IPS-NIHi7 (cell line): Measurements from ENCODE around the gene DCC.

Experiments
- DNase-seq: peaks from one replicate; pipeline ENCODE4 v3.0.0; 2012; ENCODE audit warnings: mixed read lengths; ENCODE audit errors: extremely low spot score

Gene DCC

DNA sequence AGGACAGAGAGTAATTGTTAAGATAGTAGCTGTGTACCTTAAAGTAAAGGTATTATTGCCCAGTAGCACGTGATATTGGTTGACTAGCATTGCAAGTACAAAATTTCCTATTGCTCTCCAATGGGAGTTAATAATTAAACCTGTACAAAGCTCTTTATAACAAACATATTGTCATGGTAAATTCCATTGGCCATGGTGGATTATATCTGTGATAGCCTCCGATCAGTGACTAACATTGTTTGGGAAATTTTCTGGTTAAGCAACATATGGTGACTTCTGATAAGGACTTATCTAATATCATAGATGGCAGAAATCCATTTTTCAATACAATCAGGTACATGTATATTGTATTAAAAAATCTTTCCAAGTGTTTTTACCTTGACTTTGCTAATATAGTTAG is 360.8 kb downstream of the DCC start:
- DNase-seq = no peak

DNA sequence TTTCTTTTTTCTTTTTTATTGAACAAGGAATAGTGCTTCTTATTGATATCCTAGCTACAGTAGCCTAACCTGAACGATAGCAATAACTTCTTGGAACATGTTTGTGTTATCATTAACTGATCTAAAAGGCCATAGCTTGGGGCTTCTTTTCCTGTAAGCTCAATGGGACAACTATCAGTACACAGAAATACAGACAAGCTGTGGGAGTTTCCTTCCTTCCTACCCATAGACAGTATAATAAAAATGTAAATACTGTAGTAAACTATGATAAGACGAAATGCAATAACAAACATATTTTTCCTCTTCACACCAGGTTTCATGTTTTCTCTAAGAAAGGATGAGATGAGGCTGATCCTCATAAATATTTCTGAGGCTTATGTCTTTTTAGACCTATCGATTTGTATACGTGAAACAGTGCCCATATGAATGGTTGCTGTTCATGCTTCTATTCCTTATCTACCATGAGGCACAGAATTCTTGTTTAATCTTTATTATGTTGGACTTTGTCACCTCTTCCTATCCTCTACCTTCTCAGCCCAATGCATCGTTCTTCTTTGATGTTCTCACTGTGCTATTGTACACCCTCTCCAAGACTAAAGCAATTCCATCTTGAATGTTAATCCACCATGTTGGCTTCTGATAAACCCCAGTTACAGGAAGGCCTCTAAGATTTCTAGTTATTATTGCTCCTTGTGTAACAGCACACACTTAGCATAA is 361.4 kb downstream of the DCC start:
- DNase-seq = no peak

DNA sequence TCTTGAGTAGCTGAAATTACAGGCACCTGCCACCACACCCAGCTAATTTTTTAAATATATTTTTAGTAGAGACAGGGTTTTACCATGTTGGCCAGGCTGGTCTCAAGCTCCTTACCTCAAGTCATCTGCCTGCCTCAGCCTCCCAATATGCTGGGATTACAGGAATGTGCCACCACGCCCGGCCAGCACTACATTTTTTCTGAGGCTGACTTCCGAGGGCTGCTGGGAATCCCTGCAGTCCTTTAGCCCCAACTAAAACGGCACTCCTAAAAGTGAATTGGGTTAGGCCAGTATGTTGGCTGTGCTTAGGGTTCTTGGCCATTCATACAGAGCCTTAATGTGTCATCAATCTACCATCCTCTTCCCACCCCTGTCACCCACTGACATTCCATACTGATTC is 375.4 kb downstream of the DCC start:
- DNase-seq = no peak

DNA sequence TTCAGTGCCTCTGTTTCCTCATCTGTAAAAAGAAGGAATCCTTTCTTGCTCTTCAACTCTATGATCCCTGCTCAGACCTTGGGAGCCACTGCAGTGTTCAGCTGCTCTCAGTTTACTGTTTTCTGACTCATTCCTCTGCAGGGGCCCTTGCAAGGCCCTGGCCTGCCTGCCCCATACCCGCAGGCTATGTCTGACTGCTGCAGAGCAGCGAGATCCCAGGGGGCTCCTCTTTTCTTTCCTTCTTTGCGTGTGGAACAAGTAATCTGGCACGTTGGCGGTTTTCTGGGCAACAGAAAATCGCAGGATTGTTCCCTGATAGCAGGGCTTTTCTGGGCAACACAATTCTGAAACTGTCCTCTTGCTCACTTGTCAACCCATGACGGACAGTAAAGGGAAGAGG is 376.0 kb downstream of the DCC start:
- no peak for DNase-seq

DNA sequence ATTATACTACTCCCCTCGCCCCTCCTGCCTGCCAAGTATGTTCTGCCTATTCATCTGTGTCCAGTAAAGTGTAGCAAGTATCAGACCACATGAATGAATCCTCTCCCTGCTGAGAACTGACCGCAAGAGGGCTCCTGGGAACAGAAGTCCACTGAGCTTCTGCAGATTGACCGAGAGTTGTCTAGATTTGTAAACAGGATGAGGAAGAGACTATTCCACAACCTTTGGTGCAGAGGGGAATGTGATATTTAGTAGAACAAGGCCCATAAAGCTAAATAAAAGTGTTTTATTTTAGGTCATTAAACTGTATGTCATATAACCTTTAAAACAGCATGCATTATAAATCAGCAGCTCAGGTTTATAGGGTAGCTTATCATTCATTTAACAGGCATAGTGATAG is 377.0 kb downstream of the DCC start:
- no peak for DNase-seq

DNA sequence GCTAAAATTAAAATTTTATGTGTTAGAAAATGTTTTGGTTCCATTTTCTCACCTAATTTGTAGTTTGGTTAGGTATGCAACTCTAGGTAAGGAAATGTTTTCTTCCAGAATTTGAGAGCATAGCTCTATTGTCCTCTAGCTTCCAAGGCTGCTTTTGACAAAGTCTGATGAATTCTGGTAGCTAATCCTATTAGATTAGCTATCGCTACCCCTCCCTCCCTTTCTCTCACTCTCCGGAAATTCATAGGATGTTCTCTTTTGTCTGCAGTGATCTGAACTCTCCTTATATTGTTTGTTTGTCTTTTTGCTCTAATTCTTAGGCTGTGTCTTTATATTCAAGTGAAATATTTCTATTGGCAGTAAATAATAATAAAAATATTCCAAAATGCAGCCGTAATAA is 382.9 kb downstream of the DCC start:
- no peak for DNase-seq

DNA sequence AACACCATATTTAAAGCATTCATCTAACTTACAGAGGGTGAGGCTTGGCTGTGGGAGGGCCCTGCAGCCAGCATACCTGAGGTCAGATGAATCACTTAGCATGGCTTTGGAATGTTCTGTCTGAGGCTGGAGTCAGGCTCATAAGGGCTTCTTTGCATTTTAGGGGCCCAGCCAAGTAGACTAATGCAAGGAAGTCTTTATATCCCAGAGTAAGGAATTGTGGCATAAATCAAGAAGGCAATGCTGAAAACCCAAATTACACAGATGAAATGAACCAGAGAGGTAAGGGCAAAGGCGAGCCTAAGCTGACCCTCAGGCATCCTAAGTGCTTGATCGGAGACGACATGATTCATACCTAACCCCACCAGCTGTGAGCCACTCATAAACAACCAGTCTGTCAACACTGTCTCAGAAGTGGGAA is 383.6 kb downstream of the DCC start:
- peak; percentile 15 for DNase-seq

DNA sequence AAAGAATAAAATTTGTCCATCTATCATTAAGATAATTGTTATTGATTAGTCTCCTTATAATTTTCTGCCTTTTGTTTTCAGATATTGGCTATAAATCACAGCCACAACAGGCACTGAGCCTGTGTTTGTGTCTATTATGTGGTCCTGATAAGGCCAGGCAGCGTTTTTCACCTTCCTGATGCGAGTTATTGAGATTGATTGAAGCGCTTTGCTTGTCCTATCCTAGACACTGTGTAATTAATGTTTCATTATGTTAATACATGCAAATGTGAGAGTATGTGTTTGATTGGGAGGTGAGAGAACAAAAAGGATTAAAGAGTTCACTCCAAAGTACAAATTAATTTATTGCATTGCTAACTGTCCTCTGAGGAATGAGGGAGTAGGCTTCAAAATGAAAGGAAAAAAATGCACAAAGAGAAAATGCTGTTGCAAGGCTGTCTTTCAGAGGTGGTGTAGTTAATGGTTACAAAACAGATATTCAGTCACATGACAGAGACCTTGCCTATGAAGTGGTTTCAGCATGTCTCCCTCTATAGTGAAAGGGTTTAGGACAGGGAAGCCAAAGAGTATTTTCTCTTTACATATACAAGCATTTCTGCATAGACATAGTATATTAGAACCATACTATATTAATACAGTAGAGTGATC is 391.1 kb downstream of the DCC start:
- DNase-seq = no peak

DNA sequence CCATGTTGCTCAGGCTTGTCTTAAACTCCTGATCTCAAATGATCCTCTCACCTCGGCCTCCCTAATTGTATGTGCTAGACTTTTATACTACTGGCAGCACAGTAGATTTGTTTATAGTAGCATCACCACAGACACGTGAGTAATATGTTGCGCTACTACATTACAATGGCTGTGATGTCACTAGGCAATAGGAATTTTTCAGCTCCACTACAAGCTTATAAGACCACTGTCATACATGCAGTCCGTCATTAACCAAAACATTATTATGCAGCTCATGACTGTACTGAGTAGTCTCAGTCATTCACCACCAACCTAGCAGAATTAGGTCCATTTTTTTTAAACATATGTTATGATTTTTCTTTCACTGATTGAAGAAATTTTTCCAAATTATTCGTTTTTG is 398.9 kb downstream of the DCC start:
- DNase-seq = no peak

DNA sequence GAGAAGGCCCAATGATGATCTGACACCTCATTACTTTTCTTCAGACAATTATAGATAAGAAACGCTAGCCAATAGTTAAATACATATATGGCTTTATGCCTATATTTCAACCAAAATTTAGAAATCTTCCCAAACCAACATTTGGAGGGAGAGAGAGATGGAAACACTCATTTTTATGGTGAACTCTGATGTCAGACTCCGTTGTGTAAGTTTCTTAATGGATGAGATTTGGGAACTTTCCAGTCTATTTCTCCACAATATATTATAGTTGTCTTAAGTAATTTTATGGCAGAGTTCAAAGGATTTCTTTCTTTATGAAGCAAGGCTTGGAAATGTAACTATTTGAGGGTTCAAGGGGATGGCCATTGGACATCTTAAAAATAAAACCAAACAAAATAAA is 407.0 kb downstream of the DCC start:
- no peak for DNase-seq

DNA sequence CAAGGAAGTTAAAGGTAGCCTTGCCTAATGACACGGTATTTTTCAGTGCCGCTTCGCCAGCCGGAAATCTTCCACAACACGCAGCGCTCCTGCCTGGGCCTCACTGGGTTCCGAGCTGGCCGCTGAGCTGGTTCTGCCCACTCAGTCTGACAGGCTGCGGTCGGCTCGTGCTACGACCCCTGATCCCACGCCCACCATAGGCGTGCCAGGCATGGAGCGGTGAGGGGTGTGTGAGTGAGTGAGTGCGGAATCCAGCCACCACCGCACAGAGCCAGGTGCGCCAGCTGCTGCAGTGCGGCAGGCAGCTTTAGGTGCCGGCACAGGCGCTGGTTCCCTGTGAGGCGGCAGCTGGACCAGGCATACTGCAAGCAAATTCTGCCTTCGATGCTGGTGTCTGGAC is 407.9 kb downstream of the DCC start:
- no peak for DNase-seq

DNA sequence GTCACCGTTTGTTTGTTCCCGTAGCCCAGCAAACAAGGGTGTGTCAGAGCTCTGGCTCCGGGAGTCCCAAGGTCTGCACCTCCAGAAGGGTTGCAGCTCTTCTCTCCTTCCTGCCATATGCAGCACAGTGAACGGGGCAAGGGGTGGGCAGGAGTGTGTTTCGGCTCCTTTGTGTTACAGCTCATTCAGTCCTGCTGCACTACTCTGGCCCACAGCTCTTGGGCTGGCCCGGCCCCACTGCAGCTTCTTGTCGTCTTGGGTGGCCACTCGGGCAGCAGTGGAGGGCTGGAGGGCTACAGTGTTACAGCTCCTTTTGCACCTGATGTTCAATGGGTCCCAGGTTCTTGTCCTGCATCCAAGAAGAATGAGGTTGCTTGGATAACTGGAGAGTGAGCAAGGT is 408.3 kb downstream of the DCC start:
- no peak for DNase-seq

DNA sequence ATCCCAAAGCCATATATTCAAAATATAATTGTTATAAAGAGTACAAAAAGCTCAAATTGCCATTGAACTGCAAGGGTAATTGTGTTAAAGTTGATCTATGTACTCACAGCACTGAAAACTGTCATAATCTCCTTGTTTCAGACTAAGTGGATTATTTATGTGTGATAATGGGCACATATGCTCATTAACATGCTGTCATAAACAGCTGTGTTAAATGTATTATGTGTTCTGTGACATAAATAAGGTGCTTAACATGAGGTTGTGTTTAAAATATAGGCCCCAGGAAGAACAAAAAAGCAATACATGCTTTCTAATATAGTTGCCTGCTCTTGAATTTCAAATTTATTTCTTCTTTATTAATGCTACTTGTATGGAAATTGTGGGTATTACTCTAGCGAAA is 409.5 kb downstream of the DCC start:
- no peak for DNase-seq

DNA sequence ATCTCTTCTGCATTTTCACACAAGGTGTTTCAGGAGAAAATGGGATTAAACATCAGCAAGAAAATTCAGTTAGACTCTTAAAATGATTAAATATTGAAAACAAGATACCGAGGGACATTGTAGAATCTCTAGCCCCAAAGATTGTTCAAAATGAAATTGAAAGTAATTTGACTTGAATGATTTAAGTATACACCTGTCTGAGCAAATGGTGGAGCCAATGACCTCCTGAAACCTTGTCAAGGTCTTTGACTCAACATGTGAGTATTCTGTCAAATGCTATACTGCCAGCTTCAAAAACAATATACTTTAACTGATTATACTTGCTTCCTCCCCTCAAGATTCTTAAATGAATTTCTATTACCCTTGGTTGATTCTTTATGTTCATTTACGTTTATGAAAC is 411.0 kb downstream of the DCC start:
- DNase-seq = no peak

DNA sequence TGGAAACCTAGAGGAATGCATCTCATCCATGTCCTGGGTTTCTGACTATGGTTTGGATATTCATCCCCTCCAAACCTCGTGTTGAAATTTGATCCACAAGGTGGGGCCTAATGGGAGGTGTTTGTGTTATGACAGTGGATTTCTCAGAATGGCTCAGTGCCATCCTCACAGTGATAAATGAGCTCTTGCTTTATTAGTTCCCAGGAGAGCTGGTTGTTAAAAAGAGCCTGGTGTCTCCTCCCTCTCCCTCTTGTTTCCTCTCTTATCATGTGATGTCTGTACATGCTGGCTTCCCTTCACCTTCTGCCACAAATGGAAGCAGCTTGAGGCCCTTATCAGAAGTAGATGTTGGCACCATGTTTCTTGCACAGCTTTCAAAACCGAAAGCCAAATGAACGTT is 424.3 kb downstream of the DCC start:
- DNase-seq = no peak

DNA sequence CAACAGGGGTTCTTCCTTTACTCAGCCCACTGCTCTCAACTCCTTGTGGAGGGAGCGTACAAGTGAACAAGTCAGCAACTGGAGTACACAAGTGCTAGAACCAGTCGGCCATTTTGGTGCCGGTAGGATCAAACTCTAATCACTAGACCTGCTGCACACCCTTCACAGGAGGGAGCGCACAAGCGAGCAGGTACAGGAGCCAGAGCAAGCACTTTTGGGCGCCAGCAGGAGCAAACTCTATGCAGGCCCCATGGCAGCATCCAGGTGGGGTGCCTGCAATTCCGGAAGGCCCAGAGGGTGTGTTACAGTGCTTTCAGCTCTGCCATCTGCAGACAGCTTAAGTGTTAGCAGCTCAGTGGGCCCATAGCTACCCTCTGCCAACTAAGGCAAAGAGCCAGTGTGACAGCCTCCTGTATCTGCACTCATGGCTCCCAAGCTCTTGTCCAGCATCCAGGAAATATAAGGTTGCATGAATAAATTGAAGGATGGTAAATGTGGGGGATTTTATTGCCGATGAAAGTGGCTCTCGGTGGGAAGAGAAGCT is 426.1 kb downstream of the DCC start:
- no peak for DNase-seq

DNA sequence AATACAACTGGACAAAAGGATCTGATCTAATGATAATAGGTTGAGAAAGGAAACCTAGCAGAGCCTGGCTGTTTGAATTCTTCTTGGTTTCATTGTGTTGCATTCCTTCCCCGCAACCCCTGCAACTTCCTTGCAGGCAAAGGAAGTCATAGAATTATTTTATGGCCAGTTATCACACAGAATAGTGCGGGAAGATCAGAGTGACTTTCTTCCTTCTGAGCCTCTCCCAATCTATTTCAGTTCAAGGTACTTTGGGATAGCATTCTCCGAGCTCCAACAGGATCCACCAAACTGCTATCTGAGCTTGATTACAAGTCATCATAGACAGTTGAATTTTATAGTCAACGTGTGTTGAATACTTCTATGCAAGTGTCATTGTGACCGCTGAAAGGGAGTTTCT is 441.1 kb downstream of the DCC start:
- no peak for DNase-seq

DNA sequence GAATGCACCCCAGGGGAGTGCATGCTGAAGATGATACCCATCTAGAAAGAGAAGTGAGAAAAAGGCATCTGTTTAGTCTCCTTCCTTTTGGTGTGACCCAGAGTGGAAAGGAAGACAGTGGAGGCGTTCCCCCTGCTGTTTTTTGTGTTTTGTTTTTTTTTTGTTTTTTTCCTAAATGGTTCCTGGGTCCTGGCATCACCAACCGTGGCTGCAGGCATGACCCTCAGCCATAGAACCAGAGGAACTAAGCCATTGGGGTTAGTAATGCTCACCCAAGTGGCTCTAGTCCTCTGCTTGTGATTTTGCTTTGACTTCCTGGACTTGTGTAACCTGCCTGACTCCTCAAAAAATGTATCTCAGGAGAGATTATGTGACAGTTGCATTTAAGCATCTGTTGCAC is 451.3 kb downstream of the DCC start:
- no peak for DNase-seq

DNA sequence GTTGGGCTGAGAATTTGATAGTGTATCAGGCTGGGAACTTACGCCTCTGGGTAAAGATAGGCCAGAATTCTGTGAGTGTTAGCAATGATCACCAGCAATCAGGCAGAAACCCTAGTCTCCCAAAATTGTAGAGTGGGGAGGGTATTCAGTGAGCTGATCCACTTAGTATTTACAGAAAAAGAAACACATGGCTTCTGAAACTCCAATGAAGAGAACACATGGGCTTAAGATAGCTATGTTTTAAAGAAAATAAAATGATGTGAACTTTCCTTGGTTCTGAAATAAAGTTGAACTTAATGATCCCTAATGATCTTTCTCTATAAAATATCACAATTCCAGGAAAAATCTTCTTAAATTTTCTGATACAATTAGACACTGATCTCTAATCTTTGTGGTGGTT is 472.8 kb downstream of the DCC start:
- DNase-seq = no peak

DNA sequence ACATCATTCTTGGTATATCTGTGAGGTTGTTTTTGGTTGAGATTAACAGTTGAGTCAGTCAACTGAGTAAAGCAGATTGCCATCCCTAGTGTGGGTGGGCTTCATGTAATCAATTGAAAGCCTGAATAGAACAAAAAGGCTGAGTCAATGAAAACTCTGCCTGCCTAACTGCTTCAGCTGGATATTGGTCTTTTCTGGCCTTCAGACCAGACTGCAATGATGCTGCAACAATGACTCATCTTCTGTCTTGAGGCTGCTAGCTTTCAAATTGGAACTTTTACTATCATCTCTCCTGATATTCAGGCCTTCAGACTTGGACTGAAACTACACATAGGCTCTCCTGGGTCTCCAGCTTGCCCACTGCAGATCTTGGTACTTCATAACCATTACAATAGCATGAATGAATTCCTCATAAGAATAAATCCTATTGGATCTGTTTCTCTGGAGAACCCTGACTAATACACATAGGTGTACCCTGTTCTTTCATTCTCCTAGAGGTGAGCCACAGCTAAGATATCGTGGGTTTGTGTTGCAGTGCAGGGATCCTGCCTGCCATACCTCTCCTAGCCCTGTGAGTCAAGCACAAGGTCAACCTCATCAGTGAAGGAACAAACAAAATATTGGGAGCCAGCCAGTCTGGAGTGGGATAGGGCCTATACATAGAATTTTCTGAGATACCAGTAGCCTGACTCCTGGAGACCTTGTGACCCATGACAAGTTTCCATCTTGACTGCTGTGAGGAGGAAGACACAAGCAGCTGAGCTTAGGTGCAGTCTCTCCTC is 473.8 kb downstream of the DCC start:
- DNase-seq = no peak

DNA sequence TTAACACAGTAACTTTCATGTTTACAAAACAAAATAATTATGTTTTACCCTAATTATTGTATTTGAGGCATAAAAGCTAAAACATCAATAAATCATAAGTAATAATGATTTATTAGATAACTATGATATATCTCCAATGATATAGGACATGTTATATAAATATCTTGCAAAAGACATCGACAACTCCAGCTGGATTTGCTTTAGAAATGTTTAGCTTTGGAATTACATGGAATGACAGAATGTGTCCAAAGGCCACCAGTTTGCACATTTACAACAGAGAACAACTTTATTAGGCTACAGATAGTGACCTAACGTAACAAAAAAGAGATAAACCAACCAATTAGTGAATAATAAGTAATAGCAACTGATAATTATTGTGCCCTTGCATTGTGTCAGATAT is 475.7 kb downstream of the DCC start:
- DNase-seq = no peak

DNA sequence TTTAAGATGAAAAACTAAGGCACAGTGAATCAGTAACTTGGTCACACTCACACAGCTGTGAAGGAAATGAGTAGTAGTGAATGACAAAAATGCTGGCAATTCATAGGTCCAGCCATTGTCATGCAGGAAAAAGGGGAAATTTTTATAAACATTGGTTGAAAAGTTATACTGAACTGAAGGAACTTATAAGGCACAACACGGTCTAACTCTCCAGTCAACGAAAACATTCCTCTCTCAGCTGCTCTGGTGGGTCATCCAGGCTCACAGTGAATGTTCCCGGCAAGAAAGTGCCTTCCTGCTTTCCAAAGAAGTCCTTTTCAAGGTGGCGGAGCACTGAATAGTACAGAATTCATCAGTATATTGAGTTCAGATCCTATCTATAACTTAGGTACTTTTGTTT is 476.1 kb downstream of the DCC start:
- DNase-seq = no peak

DNA sequence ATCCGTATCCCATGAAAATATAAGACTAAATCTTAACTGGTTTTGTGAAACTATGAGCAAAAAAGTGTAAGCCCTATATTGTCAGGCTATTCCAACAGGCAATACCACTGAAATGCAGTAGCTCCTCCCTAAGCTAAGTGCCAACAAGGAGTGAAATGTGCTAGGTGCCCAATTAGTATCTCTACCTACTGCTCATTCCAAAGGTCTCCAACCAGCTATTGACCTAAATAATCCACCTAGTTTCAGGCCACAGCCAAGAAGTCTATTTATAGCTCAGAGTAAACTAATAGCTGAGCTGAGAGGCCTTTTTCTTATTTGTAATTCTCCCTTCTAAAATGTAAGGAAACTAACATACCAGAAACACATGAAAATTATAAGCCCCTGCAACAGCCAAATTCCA is 482.2 kb downstream of the DCC start:
- no peak for DNase-seq
